NK-92 (cell line): Measurements from ENCODE around the gene SPG11.
"Not testable (repeated sequence)": the region's sequence is repeated elsewhere in the genome, so short reads cannot be mapped to it uniquely, and the experiment has no call there.

Experiments used
- DNase-seq: peaks from one replicate; lab custom pipeline; 2025; ENCODE audit not compliant: unreplicated experiment; lab: John Stamatoyannopoulos, UW

The SPG11 gene

GRCh38 chr15:44633603-44634002, 29.9 kb downstream of the SPG11 start:
- DNase-seq: no peak

- DNase-seq: not testable (repeated sequence)
Measured at GRCh38 chr15:44625286-44625685, 38.2 kb downstream of the SPG11 start.

GRCh38 chr15:44623178-44623577, 40.3 kb downstream of the SPG11 start:
- no peak for DNase-seq

GRCh38 chr15:44620081-44620480, 43.4 kb downstream of the SPG11 start:
- no peak for DNase-seq

GRCh38 chr15:44616974-44617373, 46.5 kb downstream of the SPG11 start:
- DNase-seq: no peak

GRCh38 chr15:44606740-44607139, 56.7 kb downstream of the SPG11 start:
- DNase-seq: no peak

- no peak for DNase-seq
Measured at GRCh38 chr15:44603126-44603525, 60.3 kb downstream of the SPG11 start.

GRCh38 chr15:44598892-44599291, 64.6 kb downstream of the SPG11 start:
- no peak for DNase-seq

GRCh38 chr15:44598066-44598465, 65.4 kb downstream of the SPG11 start:
- DNase-seq: no peak

GRCh38 chr15:44596511-44597010, 66.9 kb downstream of the SPG11 start:
- no peak for DNase-seq

- no peak for DNase-seq
Measured at GRCh38 chr15:44595656-44596510, 67.6 kb downstream of the SPG11 start.

- DNase-seq: no peak
Measured at GRCh38 chr15:44595246-44595645, 68.2 kb downstream of the SPG11 start.

GRCh38 chr15:44593042-44593736, 70.3 kb downstream of the SPG11 start:
- no peak for DNase-seq

- DNase-seq: no peak
Measured at GRCh38 chr15:44591326-44591725, 72.1 kb downstream of the SPG11 start.

- no peak for DNase-seq
Measured at GRCh38 chr15:44588541-44588940, 74.9 kb downstream of the SPG11 start.

GRCh38 chr15:44585633-44586032, 77.8 kb downstream of the SPG11 start:
- no peak for DNase-seq

GRCh38 chr15:44584162-44584749, 79.2 kb downstream of the SPG11 start:
- no peak for DNase-seq

- no peak for DNase-seq
Measured at GRCh38 chr15:44580105-44580504, 83.4 kb downstream of the SPG11 start.

GRCh38 chr15:44574734-44575133, 88.7 kb downstream of the SPG11 start:
- no peak for DNase-seq

GRCh38 chr15:44573386-44573785, 90.1 kb downstream of the SPG11 start:
- no peak for DNase-seq

- no peak for DNase-seq
Measured at GRCh38 chr15:44570361-44570760, 93.1 kb downstream of the SPG11 start.

GRCh38 chr15:44569316-44569715, 94.1 kb downstream of the SPG11 start:
- no peak for DNase-seq
